GM12892 (cell line): Measurements from ENCODE around the gene MFAP3L.

Experiments
- POLR2AphosphoS5 ChIP-seq: IDR thresholded peaks from 2 replicates; pipeline ENCODE4 v1.6.1; 2011; ENCODE audit warnings: low read depth, low read length, control low read depth
- TAF1 ChIP-seq: IDR thresholded peaks from 2 replicates; pipeline ENCODE4 v1.6.1; 2011; ENCODE audit warnings: low read depth, mild to moderate bottlenecking, control low read depth, low read length, borderline replicate concordance

GRCh38 chr4:170059421-170059820 lies 33.2 kb upstream of the MFAP3L start:
- TF ChIP-seq POLR2AphosphoS5 (no peak), TAF1 (no peak)
